Prostate gland (tissue), 2 donors: ENCODE data around the gene FRMD4A.

Experiments used
- CTCF ChIP-seq, 4 experiments: fragments of 200-600 bp in 2 of 4; fragments of 450-650 bp in 2 of 4; sonication (generic) in 2 of 4; IDR thresholded peaks; 1 replicate in 3 of 4; 2 replicates in 1 of 4; pipeline ENCODE4 v1.5.1; 2016 to 2019; ENCODE audit warnings: antibody characterized with exemption in 4 of 4, mild to moderate bottlenecking in 2 of 4, moderate library complexity in 2 of 4
- POLR2AphosphoS5 ChIP-seq: sonication (generic); formaldehyde crosslinking; IDR thresholded peaks from one replicate; pipeline ENCODE4 v1.6.1; 2017; ENCODE audit warnings: antibody characterized with exemption

GRCh38 chr10:13830385-13830784 is 500.3 kb downstream of the FRMD4A start:
- TF ChIP-seq CTCF (IDR thresholded peaks at IDR 0.05) (no peak), POLR2AphosphoS5 (no peak)
